ENCODE measurements around the gene TOP2A. TPM values are rescaled to one million over a fixed set of nuclear protein-coding genes. Genes with fewer than 3 reads are reported as not detected.
"Not testable (repeated sequence)": the region's sequence is repeated elsewhere in the genome, so short reads cannot be mapped to it uniquely, and the experiment has no call there.

The TOP2A gene
- total RNA-seq, 2 donors from 2014 or later = 0.31 to 3.7 TPM

GRCh38 chr17:40399185-40399584 lies 18.5 kb downstream of the TOP2A start:
- no peaks in the 10 kb centered on the region for H3K36me3 ChIP-seq
- H3K27ac ChIP-seq = no peak overlapping the region
- no peaks in the 10 kb centered on the region for H3K27me3 ChIP-seq
- DNase-seq (ENCODE audit: low spot score) = no peak
- no peaks in the 10 kb centered on the region for H3K4me1 ChIP-seq
- TF ChIP-seq CTCF (IDR thresholded peaks at IDR 0.05) = peak; percentile 20 to 74
- no peaks in the 10 kb centered on the region for H3K9me3 ChIP-seq
- no peak overlapping the region for H3K4me3 ChIP-seq

GRCh38 chr17:40386555-40386954 lies 31.1 kb downstream of the TOP2A start:
- not testable (repeated sequence) for H3K27me3 ChIP-seq; H3K27ac ChIP-seq; H3K4me1 ChIP-seq; DNase-seq (ENCODE audit: low spot score); H3K36me3 ChIP-seq; H3K9me3 ChIP-seq; H3K4me3 ChIP-seq

- Histone ChIP-seq H3K9me3 (no peaks in the 10 kb centered on the region), H3K27ac (no peak overlapping the region)
- no peak for TF ChIP-seq CTCF (IDR thresholded peaks at IDR 0.05)
Measured at GRCh38 chr17:40382251-40382650, 35.4 kb downstream of the TOP2A start.

GRCh38 chr17:40378966-40379365 lies 38.7 kb downstream of the TOP2A start:
- TF ChIP-seq CTCF (IDR thresholded peaks at IDR 0.05) = no peak
- Histone ChIP-seq H3K4me1 (no peaks in the 10 kb centered on the region), H3K27ac (no peak overlapping the region), H3K9me3 (no peaks in the 10 kb centered on the region), H3K36me3 (no peaks in the 10 kb centered on the region), H3K4me3 (no peak overlapping the region), H3K27me3 (no peaks in the 10 kb centered on the region)
- no peak for DNase-seq (ENCODE audit: low spot score)

More at GRCh38 chr17:40382251-40382650, 35.4 kb downstream of the TOP2A start:
- H3K4me3 ChIP-seq = no peak overlapping the region
- no peaks in the 10 kb centered on the region for H3K4me1 ChIP-seq
- H3K27me3 ChIP-seq = no peaks in the 10 kb centered on the region
- DNase-seq (ENCODE audit: low spot score) = no peak
- no peaks in the 10 kb centered on the region for H3K36me3 ChIP-seq

GRCh38 chr17:40377832-40378231 lies 39.9 kb downstream of the TOP2A start:
- Histone ChIP-seq H3K36me3 (no peaks in the 10 kb centered on the region), H3K27ac (no peak overlapping the region), H3K4me3 (no peak overlapping the region), H3K27me3 (no peaks in the 10 kb centered on the region), H3K9me3 (no peaks in the 10 kb centered on the region), H3K4me1 (no peaks in the 10 kb centered on the region)
- no peak for TF ChIP-seq CTCF (IDR thresholded peaks at IDR 0.05)
- no peak for DNase-seq (ENCODE audit: low spot score)

- not testable (repeated sequence) for H3K9me3 ChIP-seq; DNase-seq (ENCODE audit: low spot score); H3K4me3 ChIP-seq; H3K36me3 ChIP-seq; H3K27ac ChIP-seq; H3K27me3 ChIP-seq; H3K4me1 ChIP-seq
Measured at GRCh38 chr17:40376541-40376940, 41.2 kb downstream of the TOP2A start.

- not testable (repeated sequence) for DNase-seq (ENCODE audit: low spot score); H3K27ac ChIP-seq; H3K27me3 ChIP-seq; H3K9me3 ChIP-seq; H3K4me1 ChIP-seq; H3K36me3 ChIP-seq; H3K4me3 ChIP-seq
Measured at GRCh38 chr17:40375786-40376185, 41.9 kb downstream of the TOP2A start.

Measured in right atrium auricular region (tissue), 2 donors.